ENCODE results near the gene NFATC2.

NFATC2 gene

DNA sequence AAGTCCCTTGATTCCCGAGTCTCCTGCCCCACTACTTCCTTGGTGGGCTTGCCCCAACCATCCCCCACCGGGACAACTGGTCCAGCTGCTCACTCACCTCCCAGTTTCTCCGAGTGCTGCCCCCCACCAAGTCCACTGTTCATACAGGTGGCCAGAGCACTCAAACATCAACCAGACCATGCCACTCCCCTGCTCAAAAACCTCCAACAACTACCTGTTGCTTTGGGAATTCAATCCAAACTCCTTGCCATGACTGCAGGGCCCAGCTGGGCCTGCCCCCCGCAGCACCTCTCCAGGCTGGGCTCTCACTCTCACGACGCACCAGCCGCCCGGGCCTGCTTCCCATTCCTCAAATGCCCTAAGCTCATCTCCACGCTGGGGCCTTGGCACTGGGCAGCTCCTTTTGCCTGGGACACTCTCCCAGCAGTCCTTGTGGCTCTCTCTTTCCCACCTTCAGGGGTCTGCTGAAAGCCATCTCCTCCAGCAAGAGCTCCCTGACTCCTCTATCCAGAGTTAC is 97.5 kb downstream of the NFATC2 start:
- no peaks in the 10 kb centered on the region for H3K9me3 ChIP-seq (ENCODE audit: control insufficient read depth, insufficient read depth, low read depth, low read length)
- no peak overlapping the region for H3K27ac ChIP-seq (ENCODE audit: extremely low read depth, low read depth, low read length)
- TF ChIP-seq SCRT2 (tag by site-specific recombination; IDR thresholded peaks at IDR 0.05) (peak; percentile 98), SCRT1 (tag by site-specific recombination; IDR thresholded peaks at IDR 0.05; ENCODE audit: borderline replicate concordance) (peak; percentile 79; the same call in 1 of the 2 replicates), GLIS1 (tag by site-specific recombination; IDR thresholded peaks at IDR 0.05) (peak; percentile 49; the same call in 1 of the 2 replicates)
- TF ChIP-seq, protein P1, sequence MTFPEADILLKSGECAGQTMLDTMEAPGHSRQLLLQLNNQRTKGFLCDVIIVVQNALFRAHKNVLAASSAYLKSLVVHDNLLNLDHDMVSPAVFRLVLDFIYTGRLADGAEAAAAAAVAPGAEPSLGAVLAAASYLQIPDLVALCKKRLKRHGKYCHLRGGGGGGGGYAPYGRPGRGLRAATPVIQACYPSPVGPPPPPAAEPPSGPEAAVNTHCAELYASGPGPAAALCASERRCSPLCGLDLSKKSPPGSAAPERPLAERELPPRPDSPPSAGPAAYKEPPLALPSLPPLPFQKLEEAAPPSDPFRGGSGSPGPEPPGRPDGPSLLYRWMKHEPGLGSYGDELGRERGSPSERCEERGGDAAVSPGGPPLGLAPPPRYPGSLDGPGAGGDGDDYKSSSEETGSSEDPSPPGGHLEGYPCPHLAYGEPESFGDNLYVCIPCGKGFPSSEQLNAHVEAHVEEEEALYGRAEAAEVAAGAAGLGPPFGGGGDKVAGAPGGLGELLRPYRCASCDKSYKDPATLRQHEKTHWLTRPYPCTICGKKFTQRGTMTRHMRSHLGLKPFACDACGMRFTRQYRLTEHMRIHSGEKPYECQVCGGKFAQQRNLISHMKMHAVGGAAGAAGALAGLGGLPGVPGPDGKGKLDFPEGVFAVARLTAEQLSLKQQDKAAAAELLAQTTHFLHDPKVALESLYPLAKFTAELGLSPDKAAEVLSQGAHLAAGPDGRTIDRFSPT (tag by site-specific recombination; IDR thresholded peaks at IDR 0.05) = no peak
- H3K4me1 ChIP-seq (ENCODE audit: control insufficient read depth, insufficient read depth, low read length) = no peaks in the 10 kb centered on the region
- CTCF ChIA-PET = interaction anchor here (0.5 kb wide), 1 partner anchor 43 kb away, joined by 3 read pairs; no protein-coding TSS in a partner anchor
- POLR2A ChIA-PET = no interaction called here
- H3K4me3 ChIP-seq (ENCODE audit: low read depth, low read length) = no peak overlapping the region
- H3K36me3 ChIP-seq (ENCODE audit: control insufficient read depth in 2 of 2, insufficient read depth in 1 of 2, low read length in 2 of 2) = no peaks in the 10 kb centered on the region

DNA sequence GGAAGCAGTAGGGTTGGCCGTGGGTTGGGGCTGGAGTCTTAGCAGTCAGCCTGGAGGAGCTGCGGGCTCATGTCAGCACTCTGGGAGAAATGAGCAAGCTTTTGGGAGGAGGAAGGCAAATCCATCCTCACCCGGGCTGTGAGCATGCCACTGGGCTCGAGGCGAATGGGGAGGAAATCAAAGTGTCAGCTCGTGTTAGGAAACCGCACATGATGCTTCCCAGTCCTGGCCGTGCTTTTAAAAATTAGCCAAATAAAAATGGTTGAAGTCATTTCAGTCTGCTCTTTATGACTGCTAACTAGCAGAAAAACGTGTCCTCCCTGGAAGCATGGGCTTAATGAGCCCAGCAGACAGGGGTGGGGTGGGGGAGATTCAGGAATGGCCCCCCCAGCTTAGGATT is 98.1 kb downstream of the NFATC2 start:
- TF ChIP-seq PRDM1 (tag by site-specific recombination; IDR thresholded peaks at IDR 0.05) (no peak), ZNF184 (tag by site-specific recombination; IDR thresholded peaks at IDR 0.05) (no peak), GLIS2 (tag by site-specific recombination; IDR thresholded peaks at IDR 0.05) (no peak), ZNF76 (tag by site-specific recombination; IDR thresholded peaks at IDR 0.05; ENCODE audit: borderline replicate concordance, low read depth) (no peak), ZNF558 (tag by site-specific recombination; IDR thresholded peaks at IDR 0.05) (no peak), ZNF530 (tag by site-specific recombination; IDR thresholded peaks at IDR 0.05; ENCODE audit: low read depth) (no peak), ZNF423 (tag by site-specific recombination; IDR thresholded peaks at IDR 0.05) (no peak), ZNF514 (tag by site-specific recombination; IDR thresholded peaks at IDR 0.05) (no peak), KLF8 (tag by site-specific recombination; IDR thresholded peaks at IDR 0.05) (no peak), ZNF146 (tag by site-specific recombination; IDR thresholded peaks at IDR 0.05) (no peak)
- TF ChIP-seq, protein P2, sequence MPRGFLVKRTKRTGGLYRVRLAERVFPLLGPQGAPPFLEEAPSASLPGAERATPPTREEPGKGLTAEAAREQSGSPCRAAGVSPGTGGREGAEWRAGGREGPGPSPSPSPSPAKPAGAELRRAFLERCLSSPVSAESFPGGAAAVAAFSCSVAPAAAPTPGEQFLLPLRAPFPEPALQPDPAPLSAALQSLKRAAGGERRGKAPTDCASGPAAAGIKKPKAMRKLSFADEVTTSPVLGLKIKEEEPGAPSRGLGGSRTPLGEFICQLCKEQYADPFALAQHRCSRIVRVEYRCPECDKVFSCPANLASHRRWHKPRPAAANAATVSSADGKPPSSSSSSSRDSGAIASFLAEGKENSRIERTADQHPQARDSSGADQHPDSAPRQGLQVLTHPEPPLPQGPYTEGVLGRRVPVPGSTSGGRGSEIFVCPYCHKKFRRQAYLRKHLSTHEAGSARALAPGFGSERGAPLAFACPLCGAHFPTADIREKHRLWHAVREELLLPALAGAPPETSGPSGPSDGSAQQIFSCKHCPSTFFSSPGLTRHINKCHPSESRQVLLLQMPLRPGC (tag by site-specific recombination; IDR thresholded peaks at IDR 0.05) = no peak
- TF ChIP-seq, protein P3, sequence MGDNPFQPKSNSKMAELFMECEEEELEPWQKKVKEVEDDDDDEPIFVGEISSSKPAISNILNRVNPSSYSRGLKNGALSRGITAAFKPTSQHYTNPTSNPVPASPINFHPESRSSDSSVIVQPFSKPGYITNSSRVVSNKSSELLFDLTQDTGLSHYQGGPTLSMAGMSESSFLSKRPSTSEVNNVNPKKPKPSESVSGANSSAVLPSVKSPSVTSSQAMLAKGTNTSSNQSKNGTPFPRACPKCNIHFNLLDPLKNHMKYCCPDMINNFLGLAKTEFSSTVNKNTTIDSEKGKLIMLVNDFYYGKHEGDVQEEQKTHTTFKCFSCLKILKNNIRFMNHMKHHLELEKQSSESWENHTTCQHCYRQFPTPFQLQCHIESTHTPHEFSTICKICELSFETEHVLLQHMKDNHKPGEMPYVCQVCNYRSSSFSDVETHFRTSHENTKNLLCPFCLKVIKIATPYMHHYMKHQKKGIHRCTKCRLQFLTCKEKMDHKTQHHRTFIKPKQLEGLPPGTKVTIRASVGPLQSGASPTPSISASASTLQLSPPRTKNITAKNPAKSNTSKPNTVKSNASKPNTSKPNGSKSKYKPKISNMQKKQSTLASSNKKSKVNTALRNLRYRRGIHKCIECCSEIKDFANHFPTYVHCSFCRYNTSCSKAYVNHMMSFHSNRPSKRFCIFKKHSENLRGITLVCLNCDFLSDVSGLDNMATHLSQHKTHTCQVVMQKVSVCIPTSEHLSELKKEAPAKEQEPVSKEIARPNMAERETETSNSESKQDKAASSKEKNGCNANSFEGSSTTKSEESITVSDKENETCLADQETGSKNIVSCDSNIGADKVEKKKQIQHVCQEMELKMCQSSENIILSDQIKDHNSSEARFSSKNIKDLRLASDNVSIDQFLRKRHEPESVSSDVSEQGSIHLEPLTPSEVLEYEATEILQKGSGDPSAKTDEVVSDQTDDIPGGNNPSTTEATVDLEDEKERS (tag by site-specific recombination; IDR thresholded peaks at IDR 0.05) = no peak
- TF ChIP-seq, protein P4, sequence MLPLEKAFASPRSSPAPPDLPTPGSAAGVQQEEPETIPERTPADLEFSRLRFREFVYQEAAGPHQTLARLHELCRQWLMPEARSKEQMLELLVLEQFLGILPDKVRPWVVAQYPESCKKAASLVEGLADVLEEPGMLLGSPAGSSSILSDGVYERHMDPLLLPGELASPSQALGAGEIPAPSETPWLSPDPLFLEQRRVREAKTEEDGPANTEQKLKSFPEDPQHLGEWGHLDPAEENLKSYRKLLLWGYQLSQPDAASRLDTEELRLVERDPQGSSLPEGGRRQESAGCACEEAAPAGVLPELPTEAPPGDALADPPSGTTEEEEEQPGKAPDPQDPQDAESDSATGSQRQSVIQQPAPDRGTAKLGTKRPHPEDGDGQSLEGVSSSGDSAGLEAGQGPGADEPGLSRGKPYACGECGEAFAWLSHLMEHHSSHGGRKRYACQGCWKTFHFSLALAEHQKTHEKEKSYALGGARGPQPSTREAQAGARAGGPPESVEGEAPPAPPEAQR (tag by site-specific recombination; IDR thresholded peaks at IDR 0.05) = no peak
- POLR2A ChIA-PET = no interaction called here
- H3K9me3 ChIP-seq (ENCODE audit: control insufficient read depth, insufficient read depth, low read depth, low read length) = no peaks in the 10 kb centered on the region
- H3K27ac ChIP-seq (ENCODE audit: extremely low read depth, low read depth, low read length) = no peak overlapping the region
- CTCF ChIA-PET = interaction anchor here (0.5 kb wide), 1 partner anchor 44 kb away, joined by 3 read pairs; no protein-coding TSS in a partner anchor
- H3K36me3 ChIP-seq (ENCODE audit: control insufficient read depth in 2 of 2, insufficient read depth in 1 of 2, low read length in 2 of 2) = no peaks in the 10 kb centered on the region
- no peaks in the 10 kb centered on the region for H3K4me1 ChIP-seq (ENCODE audit: control insufficient read depth, insufficient read depth, low read length)
- no peak overlapping the region for H3K4me3 ChIP-seq (ENCODE audit: low read depth, low read length)

Measured in HEK293 (cell line).